Measurements from ENCODE around the gene TOMM5. TPM values are rescaled to one million over a fixed set of nuclear protein-coding genes. Genes with fewer than 3 reads are reported as not detected.
A peak's percentile ranks its signal among the peaks of the same experiment; 100 is the strongest.
"Not testable (repeated sequence)": the region's sequence is repeated elsewhere in the genome, so short reads cannot be mapped to it uniquely, and the experiment has no call there.

The TOMM5 gene
- total RNA-seq, 2 donors from 2014 or later, result 49.1 to 58.5 TPM

- intact Hi-C loops (cut with DNase I, micrococcal nuclease), result no loop called here
- ATAC-seq (no peak), DNase-seq (no peak)
Observed at GRCh38 chr9:37618817-37619216, 26.4 kb upstream of the TOMM5 start.

- no peak for DNase-seq
- peak; percentile 68 for ATAC-seq
- intact Hi-C loops (cut with DNase I, micrococcal nuclease), result no loop called here
Observed at GRCh38 chr9:37617832-37618231, 25.4 kb upstream of the TOMM5 start.

- no peak for ATAC-seq
- DNase-seq, result no peak
- intact Hi-C loops (cut with DNase I, micrococcal nuclease), result no loop called here
Observed at GRCh38 chr9:37617161-37617560, 24.8 kb upstream of the TOMM5 start.

GRCh38 chr9:37611961-37612360 lies 19.6 kb upstream of the TOMM5 start:
- no peak for ATAC-seq
- intact Hi-C loops (cut with DNase I, micrococcal nuclease), result no loop called here

GRCh38 chr9:37611014-37611413 lies 18.6 kb upstream of the TOMM5 start:
- ATAC-seq, result no peak
- intact Hi-C loops (cut with DNase I, micrococcal nuclease), result no loop called here
- DNase-seq, result no peak

More at GRCh38 chr9:37611961-37612360, 19.6 kb upstream of the TOMM5 start:
- DNase-seq, result no peak

GRCh38 chr9:37609735-37610397 lies 17.5 kb upstream of the TOMM5 start:
- intact Hi-C loops (cut with DNase I, micrococcal nuclease), result no loop called here
- DNase-seq (no peak), ATAC-seq (no peak)

GRCh38 chr9:37608250-37608649 lies 15.9 kb upstream of the TOMM5 start:
- ATAC-seq (no peak), DNase-seq (no peak)
- intact Hi-C loops (cut with DNase I, micrococcal nuclease), result no loop called here

GRCh38 chr9:37604296-37604695 lies 11.9 kb upstream of the TOMM5 start:
- no peak for DNase-seq
- intact Hi-C loops (cut with DNase I, micrococcal nuclease), result no loop called here
- no peak for ATAC-seq

GRCh38 chr9:37602817-37603216 lies 10.4 kb upstream of the TOMM5 start:
- peak; percentile 100 for ATAC-seq
- intact Hi-C loops (cut with DNase I, micrococcal nuclease), result no loop called here
- DNase-seq, result peak; percentile 81 to 92

- DNase-seq; intact Hi-C loops (cut with DNase I, micrococcal nuclease); ATAC-seq: not testable (repeated sequence)
Observed at GRCh38 chr9:37602061-37602460, 9.7 kb upstream of the TOMM5 start.

- intact Hi-C loops (cut with DNase I, micrococcal nuclease), result no loop called here
- ATAC-seq (no peak), DNase-seq (no peak)
Observed at GRCh38 chr9:37596504-37596903, 4.1 kb upstream of the TOMM5 start.

GRCh38 chr9:37593883-37594448 lies 1.6 kb upstream of the TOMM5 start:
- DNase-seq, result no peak
- ATAC-seq, result no peak
- intact Hi-C loops (cut with DNase I, micrococcal nuclease), result no loop called here

- ATAC-seq (peak; percentile 38), DNase-seq (no peak)
- intact Hi-C loops (cut with DNase I, micrococcal nuclease), result no loop called here
Observed at GRCh38 chr9:37587521-37587920, 4.9 kb downstream of the TOMM5 start.

GRCh38 chr9:37583522-37584121 lies 8.8 kb downstream of the TOMM5 start:
- no peak for DNase-seq
- intact Hi-C loops (cut with DNase I, micrococcal nuclease), result no loop called here
- peak; percentile 76 for ATAC-seq

- DNase-seq (no peak), ATAC-seq (peak; percentile 75)
- intact Hi-C loops (cut with DNase I, micrococcal nuclease), result no loop called here
Observed at GRCh38 chr9:37582548-37583157, 9.7 kb downstream of the TOMM5 start.

GRCh38 chr9:37575921-37576721 lies 16.3 kb downstream of the TOMM5 start, which contains the start of gene FBXO10:
Gene FBXO10 (minus strand): TSS chr9:37576380. CDS start chr9:37541768, 34,612 bp downstream.
- intact Hi-C loops (cut with DNase I, micrococcal nuclease), result loop anchor here in 1 of 2 donors (10.0 kb wide), 1 partner anchor 91 kb away; the partner anchor contains the start of gene POLR1E
- ATAC-seq (peak; percentile 94), DNase-seq (peak; percentile 69 to 79)

- intact Hi-C loops (cut with DNase I, micrococcal nuclease), result loop anchor here in 1 of 2 donors (10.0 kb wide), 1 partner anchor 91 kb away; the partner anchor contains the start of gene POLR1E
- no peak for DNase-seq
- ATAC-seq, result peak; percentile 9
Observed at GRCh38 chr9:37575511-37575914, 16.9 kb downstream of the TOMM5 start.

- intact Hi-C loops (cut with DNase I, micrococcal nuclease), result loop anchor here in 1 of 2 donors (10.0 kb wide), 1 partner anchor 90 kb away; the partner anchor contains the start of gene POLR1E
- no peak for ATAC-seq
- no peak for DNase-seq
Observed at GRCh38 chr9:37575001-37575400, 17.4 kb downstream of the TOMM5 start.

Data from left colon (tissue), 2 donors.